GM10266 (cell line): ENCODE data around the gene KCNA4.

Experiments
- DNase-seq: peaks from one replicate; pipeline ENCODE4 v3.0.0; 2012; ENCODE audit errors: extremely low spot score
- CTCF ChIP-seq: IDR thresholded peaks from 2 replicates; pipeline ENCODE4 v1.5.1; 2012; ENCODE audit warnings: mild to moderate bottlenecking, low read depth; ENCODE audit not compliant: control insufficient read depth, insufficient read depth; ENCODE audit errors: missing control alignments

Gene KCNA4

GRCh38 chr11:30015725-30016412, 961 bp downstream of the KCNA4 start:
- DNase-seq: peak; percentile 8
- TF ChIP-seq CTCF: no peak

GRCh38 chr11:30012346-30012745, 4.5 kb downstream of the KCNA4 start:
- DNase-seq: no peak
- TF ChIP-seq CTCF: no peak

- TF ChIP-seq CTCF: no peak
- no peak for DNase-seq
Measured at GRCh38 chr11:30009060-30009459, 7.8 kb downstream of the KCNA4 start.

GRCh38 chr11:30006876-30007275, 10.0 kb downstream of the KCNA4 start:
- DNase-seq: no peak
- TF ChIP-seq CTCF: no peak

GRCh38 chr11:30002157-30002785, 14.6 kb downstream of the KCNA4 start:
- no peak for TF ChIP-seq CTCF
- no peak for DNase-seq

GRCh38 chr11:30000986-30001750, 15.7 kb downstream of the KCNA4 start:
- no peak for DNase-seq
- no peak for TF ChIP-seq CTCF

GRCh38 chr11:29996016-29996415, 20.8 kb downstream of the KCNA4 start:
- no peak for TF ChIP-seq CTCF
- DNase-seq: no peak
